ENCODE measurements around the gene CRLF1.

CRLF1 gene, protein sequence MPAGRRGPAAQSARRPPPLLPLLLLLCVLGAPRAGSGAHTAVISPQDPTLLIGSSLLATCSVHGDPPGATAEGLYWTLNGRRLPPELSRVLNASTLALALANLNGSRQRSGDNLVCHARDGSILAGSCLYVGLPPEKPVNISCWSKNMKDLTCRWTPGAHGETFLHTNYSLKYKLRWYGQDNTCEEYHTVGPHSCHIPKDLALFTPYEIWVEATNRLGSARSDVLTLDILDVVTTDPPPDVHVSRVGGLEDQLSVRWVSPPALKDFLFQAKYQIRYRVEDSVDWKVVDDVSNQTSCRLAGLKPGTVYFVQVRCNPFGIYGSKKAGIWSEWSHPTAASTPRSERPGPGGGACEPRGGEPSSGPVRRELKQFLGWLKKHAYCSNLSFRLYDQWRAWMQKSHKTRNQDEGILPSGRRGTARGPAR

DNA sequence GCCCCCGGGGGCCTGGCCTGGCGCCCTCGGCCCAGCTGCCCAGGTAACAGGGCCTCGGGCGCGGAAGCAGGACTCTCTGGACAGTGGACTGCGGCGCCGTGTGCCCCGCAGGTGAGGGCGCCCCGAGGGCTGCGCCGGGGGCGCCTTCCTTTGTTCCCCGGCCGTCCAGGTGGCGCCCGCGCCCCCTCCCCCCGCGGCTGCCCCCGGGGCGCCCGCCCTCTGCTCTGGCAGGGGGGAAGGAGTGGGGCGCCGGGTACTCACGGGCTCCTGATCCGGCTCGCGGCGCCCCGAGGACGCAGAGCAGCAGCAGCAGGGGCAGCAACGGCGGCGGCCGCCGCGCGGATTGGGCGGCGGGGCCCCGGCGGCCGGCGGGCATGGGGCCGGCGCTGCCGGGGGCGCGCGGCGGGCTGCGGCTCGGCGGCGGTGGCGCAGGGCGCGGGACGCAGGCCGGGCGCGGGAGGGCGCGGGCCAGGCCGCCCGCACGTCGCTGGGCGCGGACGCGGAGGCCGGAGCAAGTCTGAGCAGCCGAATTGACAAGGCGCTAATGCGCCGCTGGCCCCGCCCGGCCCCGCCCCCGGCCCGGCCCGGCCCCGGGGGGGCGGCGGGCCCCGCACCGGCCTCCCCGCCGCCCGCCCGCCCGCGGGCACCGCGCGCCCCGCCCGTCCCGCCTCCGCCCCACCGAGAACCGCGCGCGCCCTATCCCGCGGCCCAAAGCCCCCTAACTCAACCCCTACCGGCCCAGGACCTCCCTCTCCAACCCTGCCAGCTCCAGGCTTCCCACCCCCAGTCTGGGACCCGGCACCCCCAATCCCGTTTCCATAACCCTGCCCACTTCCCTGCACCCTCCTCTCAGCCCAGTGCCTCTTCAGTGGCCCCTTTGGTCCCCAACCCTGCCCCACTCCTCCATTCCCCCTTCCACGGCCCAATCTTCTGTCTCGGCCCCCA is at the start of gene CRLF1:
Gene CRLF1 (minus strand): TSS at position 519 of the 945 bp plus-strand sequence. CDS start 143 bp downstream, at position 376.
- no peak for DNase-seq (ENCODE audit: low spot score)

- no peak for DNase-seq (ENCODE audit: low spot score)
Observed at GRCh38 chr19:18655173-18655844, 48.7 kb upstream of the CRLF1 start.

DNA sequence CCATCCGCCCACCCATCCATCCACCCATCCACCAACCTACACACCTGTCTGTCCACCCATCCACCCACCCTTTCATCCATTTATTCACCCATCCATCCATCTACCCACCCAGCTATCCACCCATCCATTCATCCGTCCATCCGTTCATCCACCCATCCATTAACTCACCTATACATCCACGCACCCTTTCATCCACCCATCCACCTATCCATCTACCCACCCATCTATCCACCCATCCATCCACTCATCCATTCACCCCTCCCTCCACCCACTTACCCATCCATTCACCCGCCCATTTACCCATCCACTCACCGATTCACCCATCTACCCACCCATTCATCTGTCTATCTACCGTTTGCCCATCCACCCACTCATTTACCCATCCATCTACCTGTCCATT is 47.9 kb upstream of the CRLF1 start:
- DNase-seq (ENCODE audit: low spot score), result no peak

- DNase-seq (ENCODE audit: low spot score), result no peak
Observed at GRCh38 chr19:18653853-18654252, 47.3 kb upstream of the CRLF1 start.

GRCh38 chr19:18651733-18652132 is 45.1 kb upstream of the CRLF1 start:
- DNase-seq (ENCODE audit: low spot score), result no peak

DNA sequence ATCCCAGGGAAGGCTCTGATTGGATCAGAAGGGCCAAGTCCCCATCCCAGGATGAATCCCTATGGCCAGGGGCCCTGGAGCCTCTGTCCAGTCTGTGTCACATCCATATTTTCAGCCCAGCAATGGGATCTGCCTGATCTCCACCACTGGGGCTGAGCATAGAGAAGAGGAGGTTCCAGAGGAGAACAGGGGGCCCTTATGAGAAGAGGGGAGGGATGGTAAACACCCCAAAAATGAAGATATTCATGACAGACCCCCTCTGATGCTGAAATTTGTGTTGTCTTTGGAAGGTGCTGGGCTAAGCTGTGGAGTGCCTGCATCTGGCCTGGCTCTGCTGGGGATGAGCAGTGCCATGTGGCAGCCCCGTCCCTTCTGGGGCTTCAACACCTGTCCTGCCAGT is 44.7 kb upstream of the CRLF1 start:
- no peak for DNase-seq (ENCODE audit: low spot score)

GRCh38 chr19:18650468-18651041 is 44.0 kb upstream of the CRLF1 start:
- no peak for DNase-seq (ENCODE audit: low spot score)

DNA sequence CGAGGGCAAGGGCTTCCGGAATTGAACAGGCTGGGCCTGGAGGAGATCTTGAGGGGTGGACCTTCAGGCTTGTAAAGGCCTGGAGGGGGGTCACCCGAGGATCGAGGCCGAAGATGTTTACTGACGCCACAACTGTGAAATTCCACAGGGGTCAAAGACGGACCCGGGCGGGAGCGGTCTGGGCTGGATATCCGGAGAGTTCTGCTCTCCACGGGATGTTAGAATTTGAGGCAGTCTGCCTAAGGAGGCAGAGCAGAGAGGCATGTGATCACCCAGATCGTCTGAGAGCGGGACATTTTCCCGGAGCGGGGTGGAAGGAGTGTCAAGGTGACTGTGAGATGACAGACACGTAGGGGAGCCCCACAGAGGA is 43.4 kb upstream of the CRLF1 start:
- DNase-seq (ENCODE audit: low spot score), result no peak

- no peak for DNase-seq (ENCODE audit: low spot score)
Observed at GRCh38 chr19:18649371-18650020, 42.9 kb upstream of the CRLF1 start.

GRCh38 chr19:18648973-18649315 is 42.3 kb upstream of the CRLF1 start:
- DNase-seq (ENCODE audit: low spot score), result no peak

DNA sequence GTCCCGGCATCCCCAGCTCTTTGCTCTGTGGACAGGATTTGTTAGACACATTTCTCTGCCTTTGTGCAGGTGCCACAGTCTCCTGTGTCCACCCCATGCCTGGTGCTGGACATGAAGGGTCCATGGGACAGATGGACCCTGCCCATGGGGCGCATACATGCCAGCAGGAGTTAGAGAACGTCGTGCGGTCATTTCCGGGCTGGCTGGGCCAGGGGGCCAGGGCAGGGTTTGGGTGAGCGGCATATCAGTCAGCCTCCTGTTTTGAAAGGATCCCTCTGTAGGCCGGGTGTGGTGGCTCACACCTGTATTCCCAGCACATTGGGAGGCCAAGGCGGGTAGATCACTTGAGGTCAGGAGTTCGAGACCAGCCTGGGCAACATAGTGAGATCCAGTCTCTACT is 41.2 kb upstream of the CRLF1 start:
- no peak for DNase-seq (ENCODE audit: low spot score)

DNA sequence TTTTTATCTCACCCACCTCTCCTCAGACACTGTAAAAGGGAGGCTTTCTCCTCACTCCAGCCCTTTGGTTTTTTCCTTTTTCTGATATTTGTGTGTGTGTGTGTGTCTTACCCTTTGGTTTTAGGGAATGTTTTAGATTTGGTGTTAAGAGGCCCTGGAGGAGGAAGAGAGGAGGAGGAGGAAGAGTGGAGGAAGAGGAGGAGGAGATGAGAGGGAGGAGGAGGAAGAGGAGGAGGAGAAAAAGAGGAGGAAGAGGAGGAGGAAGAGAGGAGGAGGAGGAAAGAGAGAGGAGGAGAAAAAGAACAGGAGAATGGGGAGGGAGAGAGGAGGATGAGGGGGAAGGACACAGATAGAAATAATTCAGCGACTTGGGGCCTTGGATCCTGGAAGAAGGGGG is 40.8 kb upstream of the CRLF1 start:
- no peak for DNase-seq (ENCODE audit: low spot score)

- no peak for DNase-seq (ENCODE audit: low spot score)
Observed at GRCh38 chr19:18646535-18647370, 40.2 kb upstream of the CRLF1 start.

DNA sequence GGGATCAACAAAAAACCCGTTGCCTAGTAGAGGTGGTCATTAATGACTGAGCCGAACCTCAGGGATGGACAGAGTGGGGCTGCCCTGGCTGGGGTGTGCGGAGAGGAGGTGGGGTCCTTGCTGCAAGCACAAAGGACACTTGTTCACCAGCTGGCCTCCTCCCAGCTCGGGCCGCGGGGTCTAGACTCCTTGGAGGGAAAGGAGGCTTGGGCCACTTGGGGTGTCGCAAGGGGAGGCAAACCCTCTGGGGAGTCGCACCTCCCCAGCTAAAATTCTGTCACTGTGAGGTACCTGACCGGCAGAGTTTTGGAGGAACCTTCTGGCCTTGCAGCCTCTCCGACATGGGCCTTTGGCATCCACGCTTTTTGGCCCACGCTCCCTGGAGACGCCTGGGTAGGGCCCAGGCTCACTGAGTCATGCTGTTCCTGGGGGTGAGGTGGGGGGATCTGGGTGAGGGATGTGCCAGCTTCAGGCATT is 38.5 kb upstream of the CRLF1 start:
- no peak for DNase-seq (ENCODE audit: low spot score)

- DNase-seq (ENCODE audit: low spot score), result peak; percentile 40
Observed at GRCh38 chr19:18644196-18645034, 37.8 kb upstream of the CRLF1 start.

GRCh38 chr19:18639706-18640243 is 33.2 kb upstream of the CRLF1 start:
- no peak for DNase-seq (ENCODE audit: low spot score)

DNA sequence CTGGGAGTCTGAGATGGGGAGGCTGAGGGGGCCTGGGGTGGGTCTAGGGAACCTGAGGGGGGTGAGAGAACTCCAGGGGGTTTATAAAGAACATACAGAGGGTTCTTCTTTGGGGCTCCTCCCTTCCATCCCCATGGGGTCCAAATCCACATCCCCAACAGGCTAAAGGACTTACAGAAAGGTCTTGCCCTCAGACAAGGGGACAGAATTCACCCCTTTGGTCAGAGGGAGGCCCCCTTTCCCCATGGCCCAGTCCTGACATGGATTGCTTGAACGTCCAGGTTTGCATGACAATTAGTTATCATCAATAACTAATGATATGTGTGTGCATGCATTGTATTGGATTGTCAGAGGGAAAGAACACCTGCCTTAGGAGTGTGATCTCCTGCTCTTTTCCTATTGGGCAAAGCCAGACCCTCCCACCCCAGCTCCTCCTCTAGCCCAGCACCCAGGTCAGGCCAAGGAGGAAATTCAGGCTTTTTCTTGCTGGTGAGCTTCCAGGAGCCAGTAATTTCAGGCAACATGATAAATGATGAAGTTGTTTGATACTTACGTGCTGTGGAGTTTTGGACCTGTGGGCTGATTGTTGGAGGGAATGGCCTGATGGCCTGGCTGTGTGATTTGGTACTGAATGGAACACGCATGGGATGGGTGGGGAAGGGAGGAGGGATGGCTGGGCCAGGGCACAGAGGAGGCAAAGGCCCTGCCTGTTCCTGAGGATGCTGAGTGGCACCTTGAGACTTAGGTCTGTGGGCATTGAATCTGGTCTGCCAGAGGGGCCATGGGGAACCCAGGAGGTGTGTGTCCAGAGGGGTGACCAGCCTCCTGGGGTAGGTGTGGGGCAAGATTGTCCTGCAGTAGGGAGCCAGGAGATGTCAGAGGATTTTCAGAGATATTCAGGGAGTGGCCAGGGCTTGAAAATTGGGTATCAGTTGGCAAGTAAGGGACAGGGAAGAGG is 31.4 kb upstream of the CRLF1 start:
- no peak for DNase-seq (ENCODE audit: low spot score)

GRCh38 chr19:18636969-18637629 is 30.5 kb upstream of the CRLF1 start, which contains the start of gene KLHL26:
KLHL26 (plus strand) TSS chr19:18637028; CDS start chr19:18637055, 27 bp downstream.
- no peak for DNase-seq (ENCODE audit: low spot score)
